WTC11 (cell line): ENCODE measurements around the gene E2F2. TPM values are rescaled to one million over a fixed set of nuclear protein-coding genes. Genes with fewer than 3 reads are reported as not detected.

ENCODE experiments used
- ATAC-seq: fragments of 200-7000 bp; cut with Tn5 transposase; 2 replicates; pipeline ENCODE4 v1.10.0; 2021; ENCODE audit warnings: mild to moderate bottlenecking, moderate library complexity
- CTCF ChIA-PET: fragments of 300-600 bp; sonication (Branson Sonifier 250); formaldehyde crosslinking; loops from one replicate; lab custom pipeline; 2021; ENCODE audit warnings: antibody characterized with exemption; lab: Charles Lee
- POLR2A ChIA-PET: fragments of 350-600 bp; sonication (Branson Sonifier 250); formaldehyde crosslinking; loops from one replicate; lab custom pipeline; 2021; ENCODE audit warnings: antibody characterized with exemption; lab: Charles Lee
- DNase-seq: peaks from one replicate; pipeline ENCODE4 v3.0.0; 2021; ENCODE audit warnings: low spot score
- H3K27ac Mint-ChIP-seq: 2 replicates; pipeline ENCODE4 v1.8.0; 2021; ENCODE audit warnings: mixed read lengths
- H3K27me3 Mint-ChIP-seq: 2 replicates; pipeline ENCODE4 v1.8.0; 2021; ENCODE audit warnings: low read depth, mild to moderate bottlenecking, moderate library complexity, mixed read lengths
- H3K36me3 Mint-ChIP-seq: 2 replicates; pipeline ENCODE4 v1.8.0; 2021; ENCODE audit warnings: mixed read lengths
- H3K4me1 Mint-ChIP-seq: 2 replicates; pipeline ENCODE4 v1.8.0; 2022; ENCODE audit warnings: mixed read lengths
- H3K4me3 Mint-ChIP-seq: 2 replicates; pipeline ENCODE4 v1.8.0; 2021; ENCODE audit warnings: mild to moderate bottlenecking, moderate library complexity, mixed read lengths
- H3K9me3 Mint-ChIP-seq: 2 replicates; pipeline ENCODE4 v1.8.0; 2021; ENCODE audit warnings: mixed read lengths
- CREB1 ChIP-seq: sonication (generic); formaldehyde crosslinking; IDR thresholded peaks from 2 replicates; pipeline ENCODE4 v1.8.0; 2023; ENCODE audit warnings: mild to moderate bottlenecking, missing genetic modification reagents
- ETV6 ChIP-seq: sonication (generic); formaldehyde crosslinking; IDR thresholded peaks from 2 replicates; pipeline ENCODE4 v1.8.1; 2022; ENCODE audit warnings: mild to moderate bottlenecking, missing genetic modification reagents
- GABPB1 ChIP-seq: sonication (generic); formaldehyde crosslinking; IDR thresholded peaks from 2 replicates; pipeline ENCODE4 v1.8.1; 2023; ENCODE audit warnings: mild to moderate bottlenecking, missing genetic modification reagents
- GRHL2 ChIP-seq: fragments of 250-450 bp; sonication (Bioruptor Pico); IDR thresholded peaks from 2 replicates; pipeline ENCODE4 v1.8.0; 2022; ENCODE audit warnings: mild to moderate bottlenecking, moderate library complexity; ENCODE audit not compliant: insufficient replicate concordance, severe bottlenecking
- JAZF1 ChIP-seq: fragments of 250-450 bp; sonication (Bioruptor Pico); IDR thresholded peaks from 2 replicates; pipeline ENCODE4 v1.9.0; 2021; ENCODE audit warnings: moderate library complexity, mild to moderate bottlenecking, inconsistent platforms
- NFYB ChIP-seq: sonication (generic); formaldehyde crosslinking; conservative IDR thresholded peaks from 2 replicates; pipeline ENCODE4 v1.8.0; 2022; ENCODE audit warnings: low read depth, missing genetic modification reagents
- OVOL2 ChIP-seq: fragments of 250-450 bp; sonication (Bioruptor Pico); IDR thresholded peaks from 2 replicates; pipeline ENCODE4 v1.9.0; 2021; ENCODE audit warnings: mild to moderate bottlenecking, borderline replicate concordance
- RELA ChIP-seq: sonication (generic); formaldehyde crosslinking; IDR thresholded peaks from 2 replicates; pipeline ENCODE4 v1.8.1; 2022; ENCODE audit warnings: missing genetic modification reagents, mild to moderate bottlenecking, borderline replicate concordance
- SMAD3 ChIP-seq: sonication (generic); formaldehyde crosslinking; IDR thresholded peaks from 2 replicates; pipeline ENCODE4 v1.8.0; 2022; ENCODE audit warnings: missing genetic modification reagents, mild to moderate bottlenecking, borderline replicate concordance
- SOX15 ChIP-seq: fragments of 250-450 bp; sonication (Bioruptor Pico); IDR thresholded peaks from 2 replicates; pipeline ENCODE4 v1.9.0; 2021; ENCODE audit warnings: mild to moderate bottlenecking
- TCF7 ChIP-seq: sonication (generic); formaldehyde crosslinking; IDR thresholded peaks from 2 replicates; pipeline ENCODE4 v1.8.0; 2022; ENCODE audit warnings: mild to moderate bottlenecking, low read depth, missing genetic modification reagents, moderate library complexity
- TP53 ChIP-seq: sonication (generic); formaldehyde crosslinking; IDR thresholded peaks from 2 replicates; pipeline ENCODE4 v1.8.1; 2023; ENCODE audit warnings: mild to moderate bottlenecking, missing genetic modification reagents
- ZNF121 ChIP-seq: sonication (generic); formaldehyde crosslinking; IDR thresholded peaks from 2 replicates; pipeline ENCODE4 v1.8.0; 2023; ENCODE audit warnings: missing genetic modification reagents
- ZNF219 ChIP-seq: sonication (generic); formaldehyde crosslinking; IDR thresholded peaks from 2 replicates; pipeline ENCODE4 v1.8.0; 2023; ENCODE audit warnings: missing genetic modification reagents, mild to moderate bottlenecking, borderline replicate concordance
- total RNA-seq: library from RNA; stranded (reverse); gene quantifications from 3 replicates; pipeline ENCODE4 v1.2.3, GENCODE V29; 2021
- TF ChIP-seq, protein P1 (sequence below): sonication (generic); formaldehyde crosslinking; IDR thresholded peaks from 2 replicates; pipeline ENCODE4 v1.8.0; 2022; ENCODE audit warnings: mild to moderate bottlenecking, missing genetic modification reagents
- TF ChIP-seq, protein P2 (sequence below): fragments of 250-450 bp; sonication (Bioruptor Pico); IDR thresholded peaks from 2 replicates; pipeline ENCODE4 v1.9.0; 2021; ENCODE audit warnings: moderate library complexity, mild to moderate bottlenecking, inconsistent platforms, borderline replicate concordance
- TF ChIP-seq, protein P3 (sequence below): fragments of 250-450 bp; sonication (Bioruptor Pico); IDR thresholded peaks from 2 replicates; pipeline ENCODE4 v1.9.0; 2021; ENCODE audit warnings: mild to moderate bottlenecking, borderline replicate concordance
- TF ChIP-seq, protein P4 (sequence below): fragments of 250-450 bp; sonication (Bioruptor Pico); IDR thresholded peaks from 2 replicates; pipeline ENCODE4 v1.8.0; 2021; ENCODE audit warnings: mild to moderate bottlenecking
- TF ChIP-seq, protein P5 (sequence below): sonication (generic); formaldehyde crosslinking; IDR thresholded peaks from 2 replicates; pipeline ENCODE4 v1.8.1; 2023; ENCODE audit warnings: mild to moderate bottlenecking, missing genetic modification reagents

The E2F2 gene
- total RNA-seq, 1 experiment from 2014 or later, result 5.6 TPM

DNA sequence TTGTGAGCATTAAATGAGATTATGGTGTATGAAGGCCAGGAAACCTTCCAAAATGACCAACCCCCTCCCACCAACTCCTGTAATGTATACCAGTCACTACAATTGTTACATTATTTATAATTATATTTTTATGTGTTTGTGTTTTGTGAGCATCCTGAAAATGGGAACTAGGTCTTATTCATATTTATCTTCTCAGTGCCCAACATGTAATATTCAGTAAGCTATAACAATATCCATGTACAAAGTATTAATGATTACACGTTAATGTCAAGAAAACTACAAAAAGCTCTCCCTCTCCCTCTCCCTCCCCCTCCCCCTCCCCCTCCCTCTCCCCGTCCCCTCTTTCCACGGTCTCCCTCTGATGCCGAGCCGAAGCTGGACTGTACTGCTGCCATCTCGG is 28.1 kb downstream of the E2F2 start:
- DNase-seq (no peak), ATAC-seq (no peak)
- H3K36me3 Mint-ChIP-seq, result no peaks in the 10 kb centered on the region
- H3K4me3 Mint-ChIP-seq, result no peak overlapping the region
- H3K4me1 Mint-ChIP-seq, result peaks cover 13% of the 10 kb centered on the region
- no peaks in the 10 kb centered on the region for H3K9me3 Mint-ChIP-seq
- H3K27me3 Mint-ChIP-seq, result no peaks in the 10 kb centered on the region; the same call in none of the 2 replicates
- TF ChIP-seq OVOL2 (CRISPR knock-in tag) (no peak), SMAD3 (no peak), CREB1 (CRISPR knock-in tag) (no peak), GABPB1 (CRISPR knock-in tag) (no peak)
- TF ChIP-seq, protein P1, sequence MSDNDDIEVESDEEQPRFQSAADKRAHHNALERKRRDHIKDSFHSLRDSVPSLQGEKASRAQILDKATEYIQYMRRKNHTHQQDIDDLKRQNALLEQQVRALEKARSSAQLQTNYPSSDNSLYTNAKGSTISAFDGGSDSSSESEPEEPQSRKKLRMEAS (CRISPR knock-in tag), result no peak
- H3K27ac Mint-ChIP-seq, result no peak overlapping the region
- POLR2A ChIA-PET, result no interaction called here
- CTCF ChIA-PET, result interaction anchor here (0.5 to 10.7 kb wide), 2 partner anchors 33 to 38 kb away, joined by 3 to 220 read pairs; no protein-coding TSS in a partner anchor

DNA sequence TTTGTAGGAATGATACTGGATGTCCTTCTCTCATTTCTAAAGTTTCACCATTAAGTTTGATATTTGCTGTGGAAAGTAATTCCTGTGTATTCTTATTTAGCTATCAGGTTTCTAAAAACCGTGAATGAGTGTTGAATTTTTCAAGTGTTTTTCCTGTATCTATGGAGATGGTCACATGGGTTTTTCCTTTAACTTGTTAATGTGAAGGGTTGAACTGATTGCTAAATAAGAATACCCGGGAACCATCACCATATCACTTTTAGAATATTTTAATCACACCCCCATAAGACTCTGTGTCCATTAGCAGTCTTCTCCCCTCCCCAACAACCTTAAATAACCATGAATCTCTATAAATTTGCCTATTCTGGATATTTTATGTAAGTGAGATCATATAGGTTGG is 30.6 kb downstream of the E2F2 start:
- peaks cover 13% of the 10 kb centered on the region for H3K4me1 Mint-ChIP-seq
- ATAC-seq (no peak), DNase-seq (no peak)
- H3K9me3 Mint-ChIP-seq, result no peaks in the 10 kb centered on the region
- CTCF ChIA-PET, result interaction anchor here (0.8 to 10.7 kb wide), 3 partner anchors 40 to 524 kb away, joined by 3 to 220 read pairs (median 3); no protein-coding TSS in a partner anchor
- no peak overlapping the region for H3K4me3 Mint-ChIP-seq
- POLR2A ChIA-PET, result no interaction called here
- H3K27me3 Mint-ChIP-seq, result no peaks in the 10 kb centered on the region; the same call in none of the 2 replicates
- TF ChIP-seq ZNF121 (CRISPR knock-in tag), result no peak
- TF ChIP-seq SOX15, result no peak
- TF ChIP-seq, protein P1 (CRISPR knock-in tag), result no peak
- TF ChIP-seq, protein P2, sequence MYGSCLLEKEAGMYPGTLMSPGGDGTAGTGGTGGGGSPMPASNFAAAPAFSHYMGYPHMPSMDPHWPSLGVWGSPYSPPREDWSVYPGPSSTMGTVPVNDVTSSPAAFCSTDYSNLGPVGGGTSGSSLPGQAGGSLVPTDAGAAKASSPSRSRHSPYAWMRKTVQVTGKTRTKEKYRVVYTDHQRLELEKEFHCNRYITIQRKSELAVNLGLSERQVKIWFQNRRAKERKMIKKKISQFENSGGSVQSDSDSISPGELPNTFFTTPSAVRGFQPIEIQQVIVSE (CRISPR knock-in tag), result no peak
- no peak for TF ChIP-seq JAZF1 (CRISPR knock-in tag)
- TF ChIP-seq, protein P3, sequence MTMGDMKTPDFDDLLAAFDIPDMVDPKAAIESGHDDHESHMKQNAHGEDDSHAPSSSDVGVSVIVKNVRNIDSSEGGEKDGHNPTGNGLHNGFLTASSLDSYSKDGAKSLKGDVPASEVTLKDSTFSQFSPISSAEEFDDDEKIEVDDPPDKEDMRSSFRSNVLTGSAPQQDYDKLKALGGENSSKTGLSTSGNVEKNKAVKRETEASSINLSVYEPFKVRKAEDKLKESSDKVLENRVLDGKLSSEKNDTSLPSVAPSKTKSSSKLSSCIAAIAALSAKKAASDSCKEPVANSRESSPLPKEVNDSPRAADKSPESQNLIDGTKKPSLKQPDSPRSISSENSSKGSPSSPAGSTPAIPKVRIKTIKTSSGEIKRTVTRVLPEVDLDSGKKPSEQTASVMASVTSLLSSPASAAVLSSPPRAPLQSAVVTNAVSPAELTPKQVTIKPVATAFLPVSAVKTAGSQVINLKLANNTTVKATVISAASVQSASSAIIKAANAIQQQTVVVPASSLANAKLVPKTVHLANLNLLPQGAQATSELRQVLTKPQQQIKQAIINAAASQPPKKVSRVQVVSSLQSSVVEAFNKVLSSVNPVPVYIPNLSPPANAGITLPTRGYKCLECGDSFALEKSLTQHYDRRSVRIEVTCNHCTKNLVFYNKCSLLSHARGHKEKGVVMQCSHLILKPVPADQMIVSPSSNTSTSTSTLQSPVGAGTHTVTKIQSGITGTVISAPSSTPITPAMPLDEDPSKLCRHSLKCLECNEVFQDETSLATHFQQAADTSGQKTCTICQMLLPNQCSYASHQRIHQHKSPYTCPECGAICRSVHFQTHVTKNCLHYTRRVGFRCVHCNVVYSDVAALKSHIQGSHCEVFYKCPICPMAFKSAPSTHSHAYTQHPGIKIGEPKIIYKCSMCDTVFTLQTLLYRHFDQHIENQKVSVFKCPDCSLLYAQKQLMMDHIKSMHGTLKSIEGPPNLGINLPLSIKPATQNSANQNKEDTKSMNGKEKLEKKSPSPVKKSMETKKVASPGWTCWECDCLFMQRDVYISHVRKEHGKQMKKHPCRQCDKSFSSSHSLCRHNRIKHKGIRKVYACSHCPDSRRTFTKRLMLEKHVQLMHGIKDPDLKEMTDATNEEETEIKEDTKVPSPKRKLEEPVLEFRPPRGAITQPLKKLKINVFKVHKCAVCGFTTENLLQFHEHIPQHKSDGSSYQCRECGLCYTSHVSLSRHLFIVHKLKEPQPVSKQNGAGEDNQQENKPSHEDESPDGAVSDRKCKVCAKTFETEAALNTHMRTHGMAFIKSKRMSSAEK, result no peak
- no peak for TF ChIP-seq RELA (CRISPR knock-in tag)
- TF ChIP-seq, protein P4, sequence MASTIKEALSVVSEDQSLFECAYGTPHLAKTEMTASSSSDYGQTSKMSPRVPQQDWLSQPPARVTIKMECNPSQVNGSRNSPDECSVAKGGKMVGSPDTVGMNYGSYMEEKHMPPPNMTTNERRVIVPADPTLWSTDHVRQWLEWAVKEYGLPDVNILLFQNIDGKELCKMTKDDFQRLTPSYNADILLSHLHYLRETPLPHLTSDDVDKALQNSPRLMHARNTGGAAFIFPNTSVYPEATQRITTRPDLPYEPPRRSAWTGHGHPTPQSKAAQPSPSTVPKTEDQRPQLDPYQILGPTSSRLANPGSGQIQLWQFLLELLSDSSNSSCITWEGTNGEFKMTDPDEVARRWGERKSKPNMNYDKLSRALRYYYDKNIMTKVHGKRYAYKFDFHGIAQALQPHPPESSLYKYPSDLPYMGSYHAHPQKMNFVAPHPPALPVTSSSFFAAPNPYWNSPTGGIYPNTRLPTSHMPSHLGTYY (CRISPR knock-in tag), result no peak
- no peak for TF ChIP-seq ETV6 (CRISPR knock-in tag)
- TF ChIP-seq TCF7 (CRISPR knock-in tag), result no peak
- TF ChIP-seq GRHL2 (CRISPR knock-in tag), result no peak
- no peak for TF ChIP-seq NFYB
- no peak for TF ChIP-seq ZNF219
- no peak for TF ChIP-seq TP53 (CRISPR knock-in tag)
- TF ChIP-seq, protein P5, sequence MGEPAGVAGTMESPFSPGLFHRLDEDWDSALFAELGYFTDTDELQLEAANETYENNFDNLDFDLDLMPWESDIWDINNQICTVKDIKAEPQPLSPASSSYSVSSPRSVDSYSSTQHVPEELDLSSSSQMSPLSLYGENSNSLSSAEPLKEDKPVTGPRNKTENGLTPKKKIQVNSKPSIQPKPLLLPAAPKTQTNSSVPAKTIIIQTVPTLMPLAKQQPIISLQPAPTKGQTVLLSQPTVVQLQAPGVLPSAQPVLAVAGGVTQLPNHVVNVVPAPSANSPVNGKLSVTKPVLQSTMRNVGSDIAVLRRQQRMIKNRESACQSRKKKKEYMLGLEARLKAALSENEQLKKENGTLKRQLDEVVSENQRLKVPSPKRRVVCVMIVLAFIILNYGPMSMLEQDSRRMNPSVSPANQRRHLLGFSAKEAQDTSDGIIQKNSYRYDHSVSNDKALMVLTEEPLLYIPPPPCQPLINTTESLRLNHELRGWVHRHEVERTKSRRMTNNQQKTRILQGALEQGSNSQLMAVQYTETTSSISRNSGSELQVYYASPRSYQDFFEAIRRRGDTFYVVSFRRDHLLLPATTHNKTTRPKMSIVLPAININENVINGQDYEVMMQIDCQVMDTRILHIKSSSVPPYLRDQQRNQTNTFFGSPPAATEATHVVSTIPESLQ (CRISPR knock-in tag), result no peak
- H3K36me3 Mint-ChIP-seq, result no peaks in the 10 kb centered on the region
- H3K27ac Mint-ChIP-seq, result no peak overlapping the region
